SK-N-MC (cell line): ENCODE results near the gene PIH1D1.

Source experiments
- EZH2 ChIP-seq: fragments of 200-600 bp; sonication (generic); IDR thresholded peaks from one replicate; pipeline ENCODE4 v1.6.1; 2017; ENCODE audit warnings: antibody characterized with exemption
- POLR2AphosphoS5 ChIP-seq: IDR thresholded peaks from 2 replicates; pipeline ENCODE4 v1.6.1; 2012; ENCODE audit warnings: mild to moderate bottlenecking, low read depth, low read length, borderline replicate concordance

DNA sequence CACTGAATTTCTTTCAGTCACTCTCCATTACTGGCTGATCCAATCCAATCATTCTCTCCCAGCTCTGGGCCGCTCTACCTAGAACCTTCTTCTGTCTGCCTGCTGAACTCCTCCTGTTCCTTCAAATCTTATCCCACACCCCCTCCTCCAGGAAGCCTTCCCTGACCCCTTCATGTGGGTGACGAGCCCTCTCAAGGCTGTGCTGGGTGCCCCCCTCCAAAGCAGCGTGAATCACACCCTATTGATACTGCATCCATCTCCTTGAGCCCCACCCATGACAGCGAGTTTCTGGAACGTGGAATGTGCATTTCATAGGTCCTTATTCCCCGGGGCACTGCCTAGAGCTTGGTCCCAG is 3.2 kb downstream of the PIH1D1 start:
- no peak for TF ChIP-seq POLR2AphosphoS5
- no peak for TF ChIP-seq EZH2
